ENCODE results near the gene TANGO2.
A peak's percentile ranks its signal among the peaks of the same experiment; 100 is the strongest.

The TANGO2 gene

DNA sequence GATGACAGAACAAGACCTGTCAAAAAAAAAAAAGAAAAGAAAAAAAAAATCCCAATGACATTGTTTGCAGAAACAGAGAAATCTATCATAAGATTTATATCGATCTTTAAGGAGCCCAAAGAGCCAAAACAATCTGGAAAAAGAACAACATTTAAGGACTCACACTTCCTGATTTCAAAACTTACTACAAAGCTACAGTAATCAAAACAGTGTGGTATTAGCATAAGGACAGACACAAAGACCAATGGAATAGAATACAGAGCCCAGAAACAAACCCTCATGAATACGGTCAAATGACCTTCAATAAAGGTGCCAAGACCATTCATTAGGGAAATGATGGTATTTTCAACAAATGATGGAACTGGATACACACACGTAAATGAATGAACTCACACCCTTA lies 16.4 kb upstream of the TANGO2 start:
- no peaks in the 10 kb centered on the region for H3K36me3 ChIP-seq (ENCODE audit: control insufficient read depth in 1 of 2, insufficient read depth in 2 of 2, low read depth in 1 of 2, low read length in 2 of 2)
- H3K9me3 ChIP-seq (ENCODE audit: control insufficient read depth, low read length) = peaks cover 22% of the 10 kb centered on the region
- 100% methylated on average over 1 of the region's 3 CpGs for WGBS
- peaks cover 0 to 3% of the 10 kb centered on the region in 2 experiments for H3K27me3 ChIP-seq (ENCODE audit: control insufficient read depth in 1 of 2, insufficient read depth in 1 of 2, low read length in 2 of 2)
- H2BK120ac ChIP-seq (ENCODE audit: low read depth, low read length) = no peak overlapping the region
- H4K91ac ChIP-seq (ENCODE audit: low read length) = no peak overlapping the region
- H2AK5ac ChIP-seq (ENCODE audit: low read length, severe bottlenecking) = no peak overlapping the region
- no peak for DNase-seq
- no peak overlapping the region for H2BK12ac ChIP-seq (ENCODE audit: low read length in 2 of 2)
- H3K14ac ChIP-seq (ENCODE audit: low read length in 2 of 2) = no peak overlapping the region
- H3K18ac ChIP-seq (ENCODE audit: low read depth in 1 of 2, low read length in 2 of 2) = no peak overlapping the region
- no peak overlapping the region for H3K27ac ChIP-seq (ENCODE audit: low read length, poor library complexity, severe bottlenecking)
- no peak overlapping the region for H2AFZ ChIP-seq (ENCODE audit: low read depth, low read length)
- no peak overlapping the region for H3K23ac ChIP-seq (ENCODE audit: low read length in 2 of 2)
- H3K4me1 ChIP-seq (ENCODE audit: control insufficient read depth, insufficient read depth, low read depth, low read length) = peaks cover 27% of the 10 kb centered on the region
- no peak overlapping the region for H3K4ac ChIP-seq (ENCODE audit: low read depth in 1 of 2, low read length in 2 of 2)
- no peak overlapping the region for H3K4me3 ChIP-seq (ENCODE audit: insufficient read depth in 1 of 2, low read depth in 1 of 2, low read length in 2 of 2)
- H4K8ac ChIP-seq (ENCODE audit: low read length) = no peak overlapping the region
- no peak overlapping the region for H2BK5ac ChIP-seq (ENCODE audit: low read depth, low read length, poor library complexity, severe bottlenecking)
- H3K9ac ChIP-seq (ENCODE audit: low read length) = no peak overlapping the region
- H3K79me1 ChIP-seq (replicated peaks; ENCODE audit: low read length, poor library complexity, severe bottlenecking) = no peaks in the 10 kb centered on the region
- no peak overlapping the region for H3K4me2 ChIP-seq (ENCODE audit: low read length, poor library complexity, severe bottlenecking)
- H2BK15ac ChIP-seq (ENCODE audit: low read depth, poor library complexity, severe bottlenecking) = no peak overlapping the region

DNA sequence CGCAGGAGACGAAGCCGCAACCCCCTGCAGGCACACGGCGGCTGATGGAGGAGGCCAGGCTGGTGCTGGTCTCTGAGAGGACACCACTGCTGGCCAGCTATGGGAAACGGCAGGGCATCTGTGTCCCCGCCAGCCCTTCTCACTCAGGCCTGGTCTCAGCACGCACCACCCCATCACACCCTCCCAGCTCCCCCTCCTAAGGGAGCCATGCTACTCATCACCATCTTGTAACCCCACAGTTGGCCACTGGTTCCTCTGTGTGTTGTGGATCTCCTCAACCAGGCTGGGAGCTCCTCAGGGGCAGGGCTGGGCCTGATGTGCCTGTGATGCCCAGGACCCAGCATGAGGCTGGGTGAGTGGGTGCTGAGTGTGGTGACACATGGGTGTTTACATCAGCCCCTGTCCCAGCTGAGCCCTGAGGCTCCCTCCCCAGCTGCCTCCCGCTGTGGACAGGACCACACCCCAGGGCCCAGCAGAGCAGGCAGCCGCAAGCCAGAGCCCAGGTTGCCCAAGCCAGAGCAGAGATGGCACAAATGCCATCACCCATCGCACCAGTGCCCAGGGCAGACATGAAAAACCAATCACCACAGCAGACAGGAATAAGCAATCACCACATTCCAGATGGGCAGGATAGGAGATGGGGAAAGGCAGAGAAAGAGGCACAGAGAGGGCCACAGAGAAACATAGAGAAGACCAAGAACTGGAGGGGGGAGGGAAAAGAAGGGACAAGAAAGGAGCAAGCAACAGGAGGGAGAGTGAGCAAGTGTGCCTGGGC lies 12.5 kb upstream of the TANGO2 start:
- H4K91ac ChIP-seq (ENCODE audit: low read length) = peak overlapping the region; percentile 28
- H2BK5ac ChIP-seq (ENCODE audit: low read depth, low read length, poor library complexity, severe bottlenecking) = no peak overlapping the region
- H4K8ac ChIP-seq (ENCODE audit: low read length) = no peak overlapping the region
- H2AK5ac ChIP-seq (ENCODE audit: low read length, severe bottlenecking) = no peak overlapping the region
- H2AFZ ChIP-seq (ENCODE audit: low read depth, low read length) = no peak overlapping the region
- WGBS = 89% methylated on average over 9 of the region's 11 CpGs
- peaks cover 3% of the 10 kb centered on the region for H3K79me1 ChIP-seq (replicated peaks; ENCODE audit: low read length, poor library complexity, severe bottlenecking)
- H3K9ac ChIP-seq (ENCODE audit: low read length) = no peak overlapping the region
- DNase-seq = no peak
- H3K27ac ChIP-seq (ENCODE audit: low read length, poor library complexity, severe bottlenecking) = no peak overlapping the region
- H2BK15ac ChIP-seq (ENCODE audit: low read depth, poor library complexity, severe bottlenecking) = no peak overlapping the region
- no peak overlapping the region for H3K23ac ChIP-seq (ENCODE audit: low read length in 2 of 2)
- H3K4me3 ChIP-seq (ENCODE audit: insufficient read depth in 1 of 2, low read depth in 1 of 2, low read length in 2 of 2) = no peak overlapping the region
- H3K4ac ChIP-seq (ENCODE audit: low read depth in 1 of 2, low read length in 2 of 2) = no peak overlapping the region
- H3K4me2 ChIP-seq (ENCODE audit: low read length, poor library complexity, severe bottlenecking) = no peak overlapping the region
- peaks cover 11% of the 10 kb centered on the region for H3K4me1 ChIP-seq (ENCODE audit: control insufficient read depth, insufficient read depth, low read depth, low read length)
- H3K9me3 ChIP-seq (ENCODE audit: control insufficient read depth, low read length) = peaks cover 17% of the 10 kb centered on the region
- no peak overlapping the region for H3K18ac ChIP-seq (ENCODE audit: low read depth in 1 of 2, low read length in 2 of 2)
- no peak overlapping the region for H2BK120ac ChIP-seq (ENCODE audit: low read depth, low read length)
- H3K27me3 ChIP-seq (ENCODE audit: control insufficient read depth in 1 of 2, insufficient read depth in 1 of 2, low read length in 2 of 2) = peaks cover 0 to 5% of the 10 kb centered on the region in 2 experiments
- no peak overlapping the region for H2BK12ac ChIP-seq (ENCODE audit: low read length in 2 of 2)
- no peaks in the 10 kb centered on the region for H3K36me3 ChIP-seq (ENCODE audit: control insufficient read depth in 1 of 2, insufficient read depth in 2 of 2, low read depth in 1 of 2, low read length in 2 of 2)
- H3K14ac ChIP-seq (ENCODE audit: low read length in 2 of 2) = no peak overlapping the region

DNA sequence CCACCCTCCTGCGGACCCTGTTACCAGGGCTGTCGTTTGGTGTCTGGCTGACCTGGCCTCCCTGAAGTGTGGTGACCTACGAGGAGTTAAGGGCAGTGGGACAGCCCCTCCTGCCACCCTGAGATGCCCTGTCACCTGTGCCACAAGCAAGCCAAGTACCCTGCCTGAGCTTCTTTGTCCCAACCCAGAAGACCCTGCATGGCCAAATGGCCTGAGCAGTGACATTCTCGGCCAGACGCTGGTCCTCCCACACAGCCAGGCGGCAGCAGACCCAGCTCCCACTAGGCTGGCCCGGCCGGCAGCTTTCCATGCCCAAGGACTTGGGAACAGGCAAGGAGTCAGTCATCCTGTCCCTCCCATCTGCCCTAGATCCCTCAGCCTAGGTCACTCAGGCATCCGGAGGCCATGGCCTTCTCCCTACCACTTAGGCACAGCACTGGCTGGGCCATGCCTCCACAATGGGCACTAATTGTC lies 11.9 kb upstream of the TANGO2 start:
- peaks cover 12% of the 10 kb centered on the region for H3K4me1 ChIP-seq (ENCODE audit: control insufficient read depth, insufficient read depth, low read depth, low read length)
- DNase-seq = no peak
- H3K27ac ChIP-seq (ENCODE audit: low read length, poor library complexity, severe bottlenecking) = no peak overlapping the region
- H3K18ac ChIP-seq (ENCODE audit: low read depth in 1 of 2, low read length in 2 of 2) = no peak overlapping the region
- no peak overlapping the region for H2BK12ac ChIP-seq (ENCODE audit: low read length in 2 of 2)
- WGBS = 97% methylated on average over 9 of the region's 9 CpGs
- H3K4ac ChIP-seq (ENCODE audit: low read depth in 1 of 2, low read length in 2 of 2) = no peak overlapping the region
- no peak overlapping the region for H2BK5ac ChIP-seq (ENCODE audit: low read depth, low read length, poor library complexity, severe bottlenecking)
- H3K36me3 ChIP-seq (ENCODE audit: control insufficient read depth in 1 of 2, insufficient read depth in 2 of 2, low read depth in 1 of 2, low read length in 2 of 2) = no peaks in the 10 kb centered on the region
- H3K9ac ChIP-seq (ENCODE audit: low read length) = no peak overlapping the region
- H2BK15ac ChIP-seq (ENCODE audit: low read depth, poor library complexity, severe bottlenecking) = no peak overlapping the region
- H3K27me3 ChIP-seq (ENCODE audit: control insufficient read depth in 1 of 2, insufficient read depth in 1 of 2, low read length in 2 of 2) = peaks cover 0 to 5% of the 10 kb centered on the region in 2 experiments
- H2AFZ ChIP-seq (ENCODE audit: low read depth, low read length) = no peak overlapping the region
- H3K79me1 ChIP-seq (replicated peaks; ENCODE audit: low read length, poor library complexity, severe bottlenecking) = peaks cover 3% of the 10 kb centered on the region
- no peak overlapping the region for H3K4me3 ChIP-seq (ENCODE audit: insufficient read depth in 1 of 2, low read depth in 1 of 2, low read length in 2 of 2)
- no peak overlapping the region for H3K23ac ChIP-seq (ENCODE audit: low read length in 2 of 2)
- peaks cover 11% of the 10 kb centered on the region for H3K9me3 ChIP-seq (ENCODE audit: control insufficient read depth, low read length)
- H2AK5ac ChIP-seq (ENCODE audit: low read length, severe bottlenecking) = no peak overlapping the region
- H2BK120ac ChIP-seq (ENCODE audit: low read depth, low read length) = no peak overlapping the region
- H3K4me2 ChIP-seq (ENCODE audit: low read length, poor library complexity, severe bottlenecking) = no peak overlapping the region
- no peak overlapping the region for H4K91ac ChIP-seq (ENCODE audit: low read length)
- no peak overlapping the region for H4K8ac ChIP-seq (ENCODE audit: low read length)
- H3K14ac ChIP-seq (ENCODE audit: low read length in 2 of 2) = no peak overlapping the region

- H3K23ac ChIP-seq (ENCODE audit: low read length in 2 of 2) = no peak overlapping the region
- no peak overlapping the region for H3K4me3 ChIP-seq (ENCODE audit: insufficient read depth in 1 of 2, low read depth in 1 of 2, low read length in 2 of 2)
- no peak overlapping the region for H2BK5ac ChIP-seq (ENCODE audit: low read depth, low read length, poor library complexity, severe bottlenecking)
- H3K79me1 ChIP-seq (replicated peaks; ENCODE audit: low read length, poor library complexity, severe bottlenecking) = peaks cover 3% of the 10 kb centered on the region
- no peak overlapping the region for H4K8ac ChIP-seq (ENCODE audit: low read length)
- no peak overlapping the region for H2BK12ac ChIP-seq (ENCODE audit: low read length in 2 of 2)
- no peak overlapping the region for H2BK120ac ChIP-seq (ENCODE audit: low read depth, low read length)
- peaks cover 12% of the 10 kb centered on the region for H3K4me1 ChIP-seq (ENCODE audit: control insufficient read depth, insufficient read depth, low read depth, low read length)
- no peak overlapping the region for H3K9ac ChIP-seq (ENCODE audit: low read length)
- H2BK15ac ChIP-seq (ENCODE audit: low read depth, poor library complexity, severe bottlenecking) = no peak overlapping the region
- no peak overlapping the region for H2AFZ ChIP-seq (ENCODE audit: low read depth, low read length)
- peaks cover 4 to 10% of the 10 kb centered on the region in 2 experiments for H3K27me3 ChIP-seq (ENCODE audit: control insufficient read depth in 1 of 2, insufficient read depth in 1 of 2, low read length in 2 of 2)
- no peak overlapping the region for H3K27ac ChIP-seq (ENCODE audit: low read length, poor library complexity, severe bottlenecking)
- 88% methylated on average over 8 of the region's 8 CpGs for WGBS
- no peak overlapping the region for H4K91ac ChIP-seq (ENCODE audit: low read length)
- H2AK5ac ChIP-seq (ENCODE audit: low read length, severe bottlenecking) = no peak overlapping the region
- H3K9me3 ChIP-seq (ENCODE audit: control insufficient read depth, low read length) = peaks cover 4% of the 10 kb centered on the region
- H3K18ac ChIP-seq (ENCODE audit: low read depth in 1 of 2, low read length in 2 of 2) = no peak overlapping the region
- H3K4me2 ChIP-seq (ENCODE audit: low read length, poor library complexity, severe bottlenecking) = no peak overlapping the region
- DNase-seq = no peak
- no peak overlapping the region for H3K4ac ChIP-seq (ENCODE audit: low read depth in 1 of 2, low read length in 2 of 2)
- H3K36me3 ChIP-seq (ENCODE audit: control insufficient read depth in 1 of 2, insufficient read depth in 2 of 2, low read depth in 1 of 2, low read length in 2 of 2) = no peaks in the 10 kb centered on the region
- H3K14ac ChIP-seq (ENCODE audit: low read length in 2 of 2) = no peak overlapping the region
Measured at GRCh38 chr22:20009582-20010306, 11.2 kb upstream of the TANGO2 start.

All from mesenchymal stem cell (in vitro differentiated cells and primary cell).